HCT116 (cell line): ENCODE results near the gene ETS1. TPM values are rescaled to one million over a fixed set of nuclear protein-coding genes. Genes with fewer than 3 reads are reported as not detected.

ENCODE experiments used
- ATAC-seq: fragments of 200-7000 bp; cut with Tn5 transposase; 2 replicates; pipeline ENCODE4 v1.9.1; 2020; ENCODE audit warnings: mild to moderate bottlenecking, moderate library complexity
- BruUV-seq: library from RNA; stranded (reverse); fragments of 400-500 nt; replicated peaks from 2 replicates; lab custom pipeline; 2021; lab: Mats Ljungman, UMichigan
- CTCF ChIA-PET: fragments of 300-600 bp; sonication (Branson Sonifier 250); formaldehyde crosslinking; loops from one replicate; lab custom pipeline; 2021; ENCODE audit warnings: antibody characterized with exemption; lab: Charles Lee
- POLR2A ChIA-PET: fragments of 300-600, 350-600 bp; sonication (Branson Sonifier 250); formaldehyde crosslinking; loops from one replicate; lab custom pipeline; 2021; ENCODE audit warnings: antibody characterized with exemption; lab: Charles Lee
- RAD21 ChIA-PET, 2 experiments: fragments of 300-600 bp; sonication (Branson Sonifier 250); formaldehyde crosslinking; loops; one replicate each; lab custom pipeline; 2023; ENCODE audit warnings: low total read pairs in 2 of 2; ENCODE audit not compliant: uncharacterized antibody in 2 of 2, unreplicated experiment in 2 of 2, low non-redundant PET in 1 of 2; lab: Charles Lee
- DNase-seq: peaks from one replicate; pipeline ENCODE4 v3.0.0-alpha.2; 2010; ENCODE audit warnings: low read depth, low spot score
- H2AFZ ChIP-seq: fragments of 200-600 bp; shearing (Covaris generic), sonication (generic); 2 replicates; pipeline ENCODE4 v1.6.1; 2017; ENCODE audit warnings: low read depth, mixed run types, mixed read lengths, antibody characterized with exemption, low read length; ENCODE audit not compliant: poor library complexity, severe bottlenecking
- H3K27ac ChIP-seq: 2 replicates; pipeline ENCODE4 v1.5.1; 2012; ENCODE audit warnings: low read depth, low read length
- H3K27me3 ChIP-seq: fragments of 200-600 bp; sonication (generic); 2 replicates; pipeline ENCODE4 v1.6.1; 2016; ENCODE audit warnings: mixed run types, low read length, mixed read lengths; ENCODE audit not compliant: insufficient read depth
- H3K36me3 ChIP-seq, 2 experiments: fragments of 200-500 bp in 1 of 2; fragments of 200-600 bp in 1 of 2; sonication (Bioruptor generic) in 1 of 2; sonication (generic) in 1 of 2; 2 replicates each; pipeline versions ENCODE4 v1.5.1 to v1.6.1; 2014 to 2016; ENCODE audit warnings: low read length in 2 of 2, inconsistent platforms in 1 of 2, mixed read lengths in 1 of 2, mixed run types in 1 of 2; ENCODE audit not compliant: insufficient read depth in 2 of 2, control insufficient read depth in 1 of 2
- H3K4me1 ChIP-seq, 2 experiments: fragments of 200-600 bp in 1 of 2; sonication (generic) in 1 of 2; 2 replicates each; pipeline versions ENCODE4 v1.5.1 to v1.6.1; 2012 to 2017; ENCODE audit warnings: low read length in 2 of 2, inconsistent platforms in 1 of 2, mild to moderate bottlenecking in 1 of 2, mixed read lengths in 1 of 2, mixed run types in 1 of 2, moderate library complexity in 1 of 2; ENCODE audit not compliant: insufficient read depth in 2 of 2, control insufficient read depth in 1 of 2
- H3K4me2 ChIP-seq: fragments of 200-600 bp; sonication (generic); 2 replicates; pipeline ENCODE4 v1.6.1; 2017; ENCODE audit warnings: mixed run types, low read length, mixed read lengths
- H3K4me3 ChIP-seq, 2 experiments: fragments of 200-600 bp in 1 of 2; sonication (generic) in 1 of 2; replicated peaks in 1 of 2; 2 replicates each; pipeline ENCODE4 v1.5.1; 2011 to 2016; ENCODE audit warnings: low read length in 2 of 2, control low read depth in 1 of 2, low read depth in 1 of 2, mild to moderate bottlenecking in 1 of 2, mixed read lengths in 1 of 2, mixed run types in 1 of 2
- H3K79me2 ChIP-seq: fragments of 200-600 bp; sonication (generic); 2 replicates; pipeline ENCODE4 v1.6.1; 2017; ENCODE audit warnings: mild to moderate bottlenecking, mixed run types, low read length, moderate library complexity, mixed read lengths; ENCODE audit not compliant: insufficient read depth
- H3K9ac ChIP-seq: fragments of 200-600 bp; sonication (generic); 2 replicates; pipeline ENCODE4 v1.6.1; 2016; ENCODE audit warnings: low read length, mixed read lengths
- H3K9me2 ChIP-seq: fragments of 200-600 bp; sonication (generic), shearing (Covaris generic); 2 replicates; pipeline ENCODE4 v1.6.1; 2017; ENCODE audit warnings: mixed run types, mild to moderate bottlenecking, moderate library complexity; ENCODE audit not compliant: insufficient read depth
- H3K9me3 ChIP-seq, 2 experiments: fragments of 200-500 bp in 1 of 2; fragments of 200-600 bp in 1 of 2; sonication (Bioruptor generic) in 1 of 2; sonication (generic) in 1 of 2; 2 replicates each; pipeline ENCODE4 v1.6.1; 2014 to 2017; ENCODE audit warnings: low read length in 2 of 2, mixed read lengths in 2 of 2, inconsistent platforms in 1 of 2, low read depth in 1 of 2, mild to moderate bottlenecking in 1 of 2, mixed run types in 1 of 2, moderate library complexity in 1 of 2; ENCODE audit not compliant: control insufficient read depth in 1 of 2, insufficient read depth in 1 of 2
- H4K20me1 ChIP-seq: fragments of 200-600 bp; sonication (generic), shearing (Covaris generic); 2 replicates; pipeline ENCODE4 v1.6.1; 2017; ENCODE audit warnings: mixed run types, mild to moderate bottlenecking, moderate library complexity; ENCODE audit not compliant: insufficient read depth
- ATF3 ChIP-seq: IDR thresholded peaks from 2 replicates; pipeline ENCODE4 v1.6.1; 2012
- CTCF ChIP-seq, 3 experiments: fragments of 200-600 bp in 1 of 3; sonication (generic) in 1 of 3; IDR thresholded peaks in 2 of 3; conservative IDR thresholded peaks in 1 of 3; 2 replicates each; pipeline ENCODE4 v1.5.1; 2012 to 2017; ENCODE audit warnings: low read depth in 2 of 3, low read length in 2 of 3, antibody characterized with exemption in 1 of 3, borderline replicate concordance in 1 of 3, control low read depth in 1 of 3, mild to moderate bottlenecking in 1 of 3, mixed read lengths in 1 of 3, mixed run types in 1 of 3, moderate library complexity in 1 of 3; ENCODE audit not compliant: insufficient read depth in 1 of 3
- EGR1 ChIP-seq: IDR thresholded peaks from 2 replicates; pipeline ENCODE4 v1.6.1; 2012; ENCODE audit warnings: low read depth
- ELF1 ChIP-seq: IDR thresholded peaks from 2 replicates; pipeline ENCODE4 v1.6.1; 2012; ENCODE audit warnings: low read depth, borderline replicate concordance
- EZH2 ChIP-seq: fragments of 200-600 bp; sonication (generic); IDR thresholded peaks from 2 replicates; pipeline ENCODE4 v1.6.1; 2017; ENCODE audit warnings: antibody characterized with exemption, mixed run types
- EZH2phosphoT487 ChIP-seq: fragments of 200-600 bp; IDR thresholded peaks from 2 replicates; pipeline ENCODE4 v1.6.1; 2018; ENCODE audit warnings: antibody characterized with exemption, borderline replicate concordance
- POLR2A ChIP-seq: IDR thresholded peaks from 2 replicates; pipeline ENCODE4 v1.7.0; 2011; ENCODE audit warnings: borderline replicate concordance; ENCODE audit not compliant: insufficient read depth, insufficient read length; ENCODE audit errors: extremely low read depth
- RAD21 ChIP-seq: IDR thresholded peaks from 2 replicates; pipeline ENCODE4 v1.6.1; 2012; ENCODE audit warnings: low read depth, mild to moderate bottlenecking
- SIN3A ChIP-seq: IDR thresholded peaks from 2 replicates; pipeline ENCODE4 v1.6.1; 2012; ENCODE audit warnings: low read depth
- SRF ChIP-seq: IDR thresholded peaks from 2 replicates; pipeline ENCODE4 v1.6.1; 2012; ENCODE audit warnings: low read depth
- YY1 ChIP-seq: IDR thresholded peaks from 2 replicates; pipeline ENCODE4 v1.6.1; 2011; ENCODE audit warnings: low read length, low read depth, moderate library complexity, mild to moderate bottlenecking; ENCODE audit not compliant: insufficient replicate concordance; ENCODE audit errors: extremely low read depth
- ZFX ChIP-seq: fragments of 450-650 bp; IDR thresholded peaks from 2 replicates; pipeline ENCODE4 v1.6.1; 2017
- intact Hi-C: fragments of 100-400 bp; cut with micrococcal nuclease; formaldehyde crosslinking; loops from 2 replicates; pipeline ENCODE4 v1.10.0; 2022
- total RNA-seq: library from RNA; stranded (reverse); gene quantifications from one replicate; pipeline ENCODE4 v1.2.1, GENCODE V29; 2021; ENCODE audit not compliant: unreplicated experiment
- TF ChIP-seq, protein P1 (sequence below): IDR thresholded peaks from 2 replicates; pipeline ENCODE4 v1.6.1; 2011; ENCODE audit warnings: mild to moderate bottlenecking, low read length, moderate library complexity; ENCODE audit not compliant: insufficient replicate concordance; ENCODE audit errors: extremely low read depth

ETS1 gene
- total RNA-seq, 1 experiment from 2014 or later = 9.2 TPM

DNA sequence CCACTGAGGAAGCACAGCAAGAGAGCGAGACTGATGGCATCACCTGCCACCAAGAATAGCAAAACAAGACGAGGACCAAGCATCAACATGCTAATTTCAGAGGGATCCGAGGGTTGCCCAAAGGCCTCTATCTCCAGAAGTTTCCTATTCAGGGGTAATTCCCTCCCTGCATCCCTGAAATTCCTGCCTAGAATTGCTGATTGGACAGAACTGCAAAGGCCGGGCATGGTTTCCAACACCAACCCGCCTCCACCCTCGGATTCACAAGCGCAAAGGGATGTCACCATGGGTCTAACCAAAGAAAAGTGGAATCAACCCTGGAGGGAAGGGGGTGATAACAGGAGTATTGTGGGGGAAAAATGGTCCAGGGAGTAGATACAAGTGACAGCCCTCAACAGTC is 28.3 kb upstream of the ETS1 start:
- intact Hi-C loops = no loop called here
- no peak overlapping the region for H3K27ac ChIP-seq
- no peak overlapping the region for H2AFZ ChIP-seq
- H4K20me1 ChIP-seq = no peaks in the 10 kb centered on the region
- no peaks in the 10 kb centered on the region for H3K36me3 ChIP-seq
- POLR2A ChIA-PET = no interaction called here
- DNase-seq (no peak), ATAC-seq (no peak)
- no peak overlapping the region for H3K4me2 ChIP-seq
- peaks cover 58% of the 10 kb centered on the region for H3K27me3 ChIP-seq
- H3K9me3 ChIP-seq = no peaks in the 10 kb centered on the region
- H3K4me1 ChIP-seq = no peaks in the 10 kb centered on the region
- H3K9ac ChIP-seq = no peak overlapping the region
- H3K9me2 ChIP-seq = no peaks in the 10 kb centered on the region
- RAD21 ChIA-PET = no interaction called here
- BruUV-seq = no TSS peak
- H3K4me3 ChIP-seq = no peak overlapping the region
- H3K79me2 ChIP-seq = no peaks in the 10 kb centered on the region
- TF ChIP-seq YY1 = no peak
- no peak for TF ChIP-seq ZFX
- no peak for TF ChIP-seq EZH2phosphoT487
- no peak for TF ChIP-seq POLR2A
- TF ChIP-seq ATF3 = no peak
- no peak for TF ChIP-seq RAD21
- no peak for TF ChIP-seq CTCF (IDR thresholded peaks at IDR 0.05 in 2 of 3, conservative IDR thresholded peaks at IDR 0.05 in 1 of 3; ENCODE audit: borderline replicate concordance in 1 of 3, insufficient read depth in 1 of 3, low read depth in 2 of 3, low read length in 2 of 3)
- no peak for TF ChIP-seq SIN3A
- TF ChIP-seq ELF1 = no peak
- no peak for TF ChIP-seq SRF
- no peak for TF ChIP-seq EZH2
- TF ChIP-seq, protein P1, sequence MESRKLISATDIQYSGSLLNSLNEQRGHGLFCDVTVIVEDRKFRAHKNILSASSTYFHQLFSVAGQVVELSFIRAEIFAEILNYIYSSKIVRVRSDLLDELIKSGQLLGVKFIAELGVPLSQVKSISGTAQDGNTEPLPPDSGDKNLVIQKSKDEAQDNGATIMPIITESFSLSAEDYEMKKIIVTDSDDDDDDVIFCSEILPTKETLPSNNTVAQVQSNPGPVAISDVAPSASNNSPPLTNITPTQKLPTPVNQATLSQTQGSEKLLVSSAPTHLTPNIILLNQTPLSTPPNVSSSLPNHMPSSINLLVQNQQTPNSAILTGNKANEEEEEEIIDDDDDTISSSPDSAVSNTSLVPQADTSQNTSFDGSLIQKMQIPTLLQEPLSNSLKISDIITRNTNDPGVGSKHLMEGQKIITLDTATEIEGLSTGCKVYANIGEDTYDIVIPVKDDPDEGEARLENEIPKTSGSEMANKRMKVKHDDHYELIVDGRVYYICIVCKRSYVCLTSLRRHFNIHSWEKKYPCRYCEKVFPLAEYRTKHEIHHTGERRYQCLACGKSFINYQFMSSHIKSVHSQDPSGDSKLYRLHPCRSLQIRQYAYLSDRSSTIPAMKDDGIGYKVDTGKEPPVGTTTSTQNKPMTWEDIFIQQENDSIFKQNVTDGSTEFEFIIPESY = no peak
- no peak for TF ChIP-seq EGR1
- CTCF ChIA-PET = no interaction called here
